NB4 (cell line): Measurements from ENCODE around the gene DNAJC13.

ENCODE experiments used
- CTCF ChIP-seq: IDR thresholded peaks from one replicate; pipeline ENCODE4 v1.5.1; 2012; ENCODE audit warnings: low read depth, low read length
- TF ChIP-seq, protein P1 (sequence below): IDR thresholded peaks from 2 replicates; pipeline ENCODE4 v1.6.1; 2011; ENCODE audit warnings: low read depth, low read length

DNA sequence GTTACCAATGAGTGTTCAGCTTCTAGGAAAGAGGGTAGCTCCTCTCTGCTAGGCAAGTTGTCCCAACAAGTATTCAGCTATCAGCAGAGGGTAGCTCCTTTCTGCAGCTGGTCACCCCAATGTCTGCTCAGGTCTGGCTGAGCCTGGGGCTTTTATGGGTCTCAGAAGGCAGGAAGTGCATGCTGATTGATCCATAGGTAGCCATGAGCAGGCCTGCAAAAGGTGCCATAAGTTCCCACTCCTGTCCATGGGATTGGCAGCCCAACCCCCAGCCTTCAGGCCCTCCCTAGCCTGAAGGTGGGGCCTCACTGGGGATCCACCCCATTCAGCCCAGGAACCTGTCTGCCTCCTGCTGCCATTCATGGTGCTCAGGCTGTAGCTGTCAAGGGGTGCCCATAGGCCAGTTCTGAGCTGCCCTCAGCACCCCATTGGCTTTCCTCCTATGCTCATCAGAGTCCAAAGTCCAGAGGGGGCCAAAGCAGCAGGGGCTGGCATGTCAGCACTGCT, 34.6 kb upstream of the DNAJC13 start:
- no peak for TF ChIP-seq CTCF
- TF ChIP-seq, protein P1, sequence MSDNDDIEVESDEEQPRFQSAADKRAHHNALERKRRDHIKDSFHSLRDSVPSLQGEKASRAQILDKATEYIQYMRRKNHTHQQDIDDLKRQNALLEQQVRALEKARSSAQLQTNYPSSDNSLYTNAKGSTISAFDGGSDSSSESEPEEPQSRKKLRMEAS: no peak
